A549 (cell line): ENCODE data around the gene EBF3. TPM values are rescaled to one million over a fixed set of nuclear protein-coding genes. Genes with fewer than 3 reads are reported as not detected.

Experiments used
- ATAC-seq, 2 experiments: fragments of 200-7000 bp in 1 of 2; fragments of >200 bp in 1 of 2; cut with Nextera tagmentation in 1 of 2; cut with Tn5 transposase in 1 of 2; 3 replicates each; pipeline versions ENCODE4 v1.8.0 to v1.9.1; 2018 to 2020; ENCODE audit warnings: mild to moderate bottlenecking in 1 of 2, moderate library complexity in 1 of 2
- CTCF ChIA-PET: fragments of 300-600 bp; sonication (Branson Sonifier 250); formaldehyde crosslinking; extraction: SDS; loops from one replicate; lab custom pipeline; 2021; ENCODE audit warnings: antibody characterized with exemption, inconsistent platforms; lab: Yijun Ruan, JAX
- POLR2A ChIA-PET: fragments of 350-600 bp; formaldehyde crosslinking; extraction: SDS; loops from one replicate; lab custom pipeline; 2021; ENCODE audit warnings: antibody characterized with exemption, inconsistent platforms; lab: Yijun Ruan, JAX
- DNase-seq, 2 experiments: peaks; one replicate each; pipeline versions ENCODE4 v3.0.0 to v3.0.0-alpha.2; 2011 to 2016; ENCODE audit warnings: low read depth in 1 of 2, low spot score in 1 of 2
- FAIRE-seq: peaks from 2 replicates; lab custom pipeline; 2011; peaks lifted over from hg19 to GRCh38; lab: Jason Lieb, UNC
- H3K27ac ChIP-seq, 2 experiments: fragments of >200 bp; sonication (Bioruptor Twin); formaldehyde crosslinking; 3 replicates each; pipeline ENCODE4 v1.5.1; 2016 to 2017
- H3K4me1 ChIP-seq: fragments of >200 bp; sonication (Bioruptor Twin); formaldehyde crosslinking; 3 replicates; pipeline ENCODE4 v1.6.1; 2016
- H3K4me2 ChIP-seq: fragments of >200 bp; sonication (Bioruptor Twin); formaldehyde crosslinking; 3 replicates; pipeline ENCODE4 v1.6.1; 2016
- H3K4me3 ChIP-seq: fragments of >200 bp; sonication (Bioruptor Twin); formaldehyde crosslinking; 3 replicates; pipeline ENCODE4 v1.5.1; 2016
- H3K9me3 ChIP-seq: fragments of >200 bp; sonication (Bioruptor Twin); formaldehyde crosslinking; 3 replicates; pipeline ENCODE4 v1.6.1; 2016
- ATOH8 ChIP-seq: fragments of 250-450 bp; sonication (Bioruptor Pico); IDR thresholded peaks from 2 replicates; pipeline ENCODE4 v1.5.0; 2020; ENCODE audit warnings: low read depth, mild to moderate bottlenecking, moderate library complexity
- CEBPB ChIP-seq, 2 experiments: fragments of >200 bp in 1 of 2; sonication (Bioruptor Twin) in 1 of 2; formaldehyde crosslinking in 1 of 2; IDR thresholded peaks; 2 replicates each; pipeline ENCODE4 v1.6.1; 2012 to 2016
- CTCF ChIP-seq: fragments of >200 bp; sonication (Bioruptor Twin); formaldehyde crosslinking; IDR thresholded peaks from 3 replicates; pipeline ENCODE4 v1.5.1; 2016
- E2F6 ChIP-seq: IDR thresholded peaks from 2 replicates; pipeline ENCODE4 v1.6.1; 2012; ENCODE audit warnings: low read depth, borderline replicate concordance
- FOXS1 ChIP-seq: fragments of 250-450 bp; sonication (Bioruptor Pico); IDR thresholded peaks from 2 replicates; pipeline ENCODE4 v1.5.0; 2020; ENCODE audit warnings: mild to moderate bottlenecking, moderate library complexity
- GATA3 ChIP-seq: IDR thresholded peaks from 2 replicates; pipeline ENCODE4 v1.6.1; 2012; ENCODE audit warnings: borderline replicate concordance
- HDAC2 ChIP-seq: fragments of 200-600 bp; sonication (generic); IDR thresholded peaks from 2 replicates; pipeline ENCODE4 v1.6.1; 2016
- HOXB13 ChIP-seq: fragments of 250-450 bp; sonication (Bioruptor Pico); IDR thresholded peaks from 2 replicates; pipeline ENCODE4 v1.5.0; 2020; ENCODE audit warnings: low read depth, mild to moderate bottlenecking, moderate library complexity
- JUN ChIP-seq, 2 experiments: fragments of >200 bp; sonication (Bioruptor Twin); formaldehyde crosslinking; IDR thresholded peaks; 2 replicates in 1 of 2; 3 replicates in 1 of 2; pipeline ENCODE4 v1.6.1; 2016 to 2017
- JUNB ChIP-seq: fragments of >200 bp; sonication (Bioruptor Twin); formaldehyde crosslinking; IDR thresholded peaks from 2 replicates; pipeline ENCODE4 v1.6.1; 2016
- MAX ChIP-seq: IDR thresholded peaks from 2 replicates; pipeline ENCODE4 v1.6.1; 2012
- MAZ ChIP-seq: fragments of 150-350 bp; IDR thresholded peaks from 2 replicates; pipeline ENCODE4 v1.6.1; 2014; ENCODE audit warnings: antibody characterized with exemption, low read depth, low read length, borderline replicate concordance
- NR3C1 ChIP-seq: fragments of >200 bp; sonication (Bioruptor Twin); formaldehyde crosslinking; IDR thresholded peaks from 3 replicates; pipeline ENCODE4 v1.6.1; 2017
- POLR2AphosphoS2 ChIP-seq: conservative IDR thresholded peaks from 2 replicates; pipeline ENCODE4 v1.6.1; 2012; ENCODE audit warnings: low read length, improper control_type of control experiment, inconsistent platforms
- RAD21 ChIP-seq, 2 experiments: fragments of >200 bp in 1 of 2; sonication (Bioruptor Twin) in 1 of 2; formaldehyde crosslinking in 1 of 2; IDR thresholded peaks in 1 of 2; conservative IDR thresholded peaks in 1 of 2; 2 replicates in 1 of 2; 3 replicates in 1 of 2; pipeline ENCODE4 v1.6.1; 2012 to 2018; ENCODE audit warnings: inconsistent platforms in 1 of 2
- RCOR1 ChIP-seq: fragments of 150-350 bp; IDR thresholded peaks from 2 replicates; pipeline ENCODE4 v1.6.1; 2014; ENCODE audit warnings: antibody characterized with exemption, low read length, low read depth
- RFX5 ChIP-seq: fragments of 450-650 bp; IDR thresholded peaks from 2 replicates; pipeline ENCODE4 v1.7.1; 2014; ENCODE audit warnings: antibody characterized with exemption, mild to moderate bottlenecking, moderate library complexity
- SMC3 ChIP-seq: fragments of >200 bp; sonication (Bioruptor Twin); formaldehyde crosslinking; IDR thresholded peaks from 3 replicates; pipeline ENCODE4 v1.6.1; 2018; ENCODE audit warnings: inconsistent platforms
- SREBF2 ChIP-seq: fragments of 450-650 bp; IDR thresholded peaks from 2 replicates; pipeline ENCODE4 v1.6.1; 2014; ENCODE audit warnings: mild to moderate bottlenecking, moderate library complexity
- ZFP36 ChIP-seq: fragments of 450-650 bp; IDR thresholded peaks from 2 replicates; pipeline ENCODE4 v1.6.1; 2014; ENCODE audit warnings: borderline replicate concordance; ENCODE audit not compliant: partially characterized antibody
- ZSCAN20 ChIP-seq: fragments of 250-450 bp; sonication (Bioruptor Pico); IDR thresholded peaks from 2 replicates; pipeline ENCODE4 v1.8.0; 2022; ENCODE audit warnings: mild to moderate bottlenecking, moderate library complexity
- WGBS: methylation state at CpG from one replicate; pipeline ENCODE4 v1.1.6; 2017; ENCODE audit errors: missing lambda C conversion rate; 5-methylcytosine and 5-hydroxymethylcytosine counted together
- polyA plus RNA-seq, 4 experiments: library from polyadenylated mRNA; depleted of rRNA in 3 of 4; stranded (reverse); fragments of >200 nt; fragmentation: RNase III in 1 of 4; extraction: RNeasy Plus Mini Kit Qiagen cat#74134 plus additional on column Dnase treatment in 1 of 4; gene quantifications; 2 replicates in 3 of 4; 3 replicates in 1 of 4; pipeline ENCODE4 v1.2.3, GENCODE V29; 2011 to 2017
- TF ChIP-seq, protein P1 (sequence below): fragments of 150-350 bp; IDR thresholded peaks from 2 replicates; pipeline ENCODE4 v1.6.1; 2014; ENCODE audit warnings: low read depth, mild to moderate bottlenecking, low read length
- TF ChIP-seq, protein P2 (sequence below): fragments of 250-450 bp; sonication (Bioruptor Pico); IDR thresholded peaks from 2 replicates; pipeline ENCODE4 v1.5.0; 2021; ENCODE audit warnings: mild to moderate bottlenecking, moderate library complexity, borderline replicate concordance

Gene EBF3
- polyA plus RNA-seq, 2 of the 4 experiments (the other 2 are of a cell fraction): 0.12 TPM; not detected in 1

GRCh38 chr10:129971381-129972144 is 7.5 kb upstream of the EBF3 start:
- CTCF ChIA-PET: interaction anchor here (0.6 to 3.0 kb wide), 32 partner anchors 9 to 1765 kb away, joined by 3 to 24 read pairs (median 3); partner anchors contain the start of gene GLRX3
- Histone ChIP-seq H3K9me3 (no peaks in the 10 kb centered on the region), H3K4me2 (peak overlapping the region; percentile 92), H3K4me3 (peak overlapping the region; percentile 50)
- POLR2A ChIA-PET: interaction anchor here (1.6 kb wide), 1 partner anchor 138 kb away, joined by 8 read pairs; no protein-coding TSS in a partner anchor
- DNase-seq: peak; percentile 63
- TF ChIP-seq CTCF (peak; percentile 92), SMC3 (peak; percentile 79), GATA3 (no peak), CEBPB (IDR thresholded peaks at IDR 0.05) (no peak), HOXB13 (CRISPR knock-in tag) (no peak), POLR2AphosphoS2 (no peak), HDAC2 (no peak), RFX5 (no peak), NR3C1 (no peak), RAD21 (conservative IDR thresholded peaks at IDR 0.05 in 1 of 2, IDR thresholded peaks at IDR 0.05 in 1 of 2) (peak; percentile 58 to 94), JUNB (no peak), RCOR1 (no peak), ATOH8 (CRISPR knock-in tag) (no peak), E2F6 (peak; percentile 62), MAX (peak; percentile 39)
- TF ChIP-seq, all 56 proteins: peak for 5
- ATAC-seq (peak; percentile 89 to 93), FAIRE-seq (no peak)
- Histone ChIP-seq H3K4me1 (peaks cover 6% of the 10 kb centered on the region; the same call in 1 of the 3 replicates), H3K27ac (peak overlapping the region in 1 of 2 experiments; percentile 68; a peak in 3 of 6 replicates)
- WGBS: 2% methylated on average over 46 of the region's 84 CpGs

- Histone ChIP-seq H3K4me1 (peaks cover 6% of the 10 kb centered on the region; the same call in 1 of the 3 replicates), H3K4me3 (peak overlapping the region; percentile 50), H3K27ac (peak overlapping the region in 1 of 2 experiments; percentile 68; a peak in 3 of 6 replicates), H3K4me2 (peak overlapping the region; percentile 92), H3K9me3 (no peaks in the 10 kb centered on the region)
- ChIA-PET POLR2A (interaction anchor here (1.6 kb wide), 1 partner anchor 139 kb away, joined by 8 read pairs; no protein-coding TSS in a partner anchor), CTCF (interaction anchor here (0.6 to 3.0 kb wide), 28 partner anchors 9 to 1764 kb away, joined by 3 to 24 read pairs (median 3); partner anchors contain the start of gene GLRX3)
- ATAC-seq (no peak), DNase-seq (no peak), FAIRE-seq (no peak)
- 57% methylated on average over 50 of the region's 58 CpGs for WGBS
- no peak for TF ChIP-seq SREBF2
- TF ChIP-seq, protein P1, sequence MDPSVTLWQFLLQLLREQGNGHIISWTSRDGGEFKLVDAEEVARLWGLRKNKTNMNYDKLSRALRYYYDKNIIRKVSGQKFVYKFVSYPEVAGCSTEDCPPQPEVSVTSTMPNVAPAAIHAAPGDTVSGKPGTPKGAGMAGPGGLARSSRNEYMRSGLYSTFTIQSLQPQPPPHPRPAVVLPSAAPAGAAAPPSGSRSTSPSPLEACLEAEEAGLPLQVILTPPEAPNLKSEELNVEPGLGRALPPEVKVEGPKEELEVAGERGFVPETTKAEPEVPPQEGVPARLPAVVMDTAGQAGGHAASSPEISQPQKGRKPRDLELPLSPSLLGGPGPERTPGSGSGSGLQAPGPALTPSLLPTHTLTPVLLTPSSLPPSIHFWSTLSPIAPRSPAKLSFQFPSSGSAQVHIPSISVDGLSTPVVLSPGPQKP: no peak
- TF ChIP-seq FOXS1 (CRISPR knock-in tag): no peak
- no peak for TF ChIP-seq ZSCAN20 (CRISPR knock-in tag)
- TF ChIP-seq HDAC2: no peak
- no peak for TF ChIP-seq E2F6
- TF ChIP-seq JUN (IDR thresholded peaks at IDR 0.05): no peak
- TF ChIP-seq, protein P2, sequence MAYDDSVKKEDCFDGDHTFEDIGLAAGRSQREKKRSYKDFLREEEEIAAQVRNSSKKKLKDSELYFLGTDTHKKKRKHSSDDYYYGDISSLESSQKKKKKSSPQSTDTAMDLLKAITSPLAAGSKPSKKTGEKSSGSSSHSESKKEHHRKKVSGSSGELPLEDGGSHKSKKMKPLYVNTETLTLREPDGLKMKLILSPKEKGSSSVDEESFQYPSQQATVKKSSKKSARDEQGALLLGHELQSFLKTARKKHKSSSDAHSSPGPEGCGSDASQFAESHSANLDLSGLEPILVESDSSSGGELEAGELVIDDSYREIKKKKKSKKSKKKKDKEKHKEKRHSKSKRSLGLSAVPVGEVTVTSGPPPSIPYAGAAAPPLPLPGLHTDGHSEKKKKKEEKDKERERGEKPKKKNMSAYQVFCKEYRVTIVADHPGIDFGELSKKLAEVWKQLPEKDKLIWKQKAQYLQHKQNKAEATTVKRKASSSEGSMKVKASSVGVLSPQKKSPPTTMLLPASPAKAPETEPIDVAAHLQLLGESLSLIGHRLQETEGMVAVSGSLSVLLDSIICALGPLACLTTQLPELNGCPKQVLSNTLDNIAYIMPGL (CRISPR knock-in tag): no peak
- no peak for TF ChIP-seq MAX
- no peak for TF ChIP-seq RFX5
- no peak for TF ChIP-seq ZFP36
- no peak for TF ChIP-seq MAZ
Observed at GRCh38 chr10:129970465-129971364, 6.6 kb upstream of the EBF3 start.
